Thyroid gland (tissue), 4 donors: ENCODE measurements around the gene FAM124A.

ENCODE experiments used
- POLR2A ChIP-seq, 2 donors: fragments of 450-650 bp; IDR thresholded peaks; one replicate each; pipeline ENCODE4 v1.6.1; 2017; ENCODE audit warnings: antibody characterized with exemption in 2 of 2, mild to moderate bottlenecking in 2 of 2, moderate library complexity in 1 of 2
- TF ChIP-seq, protein P1 (sequence below), 6 experiments: fragments of 200-600 bp in 3 of 6; fragments of 450-650 bp in 3 of 6; sonication (generic) in 3 of 6; IDR thresholded peaks; one replicate each; pipeline ENCODE4 v1.5.1; 2016 to 2019; ENCODE audit warnings: antibody characterized with exemption in 6 of 6, mild to moderate bottlenecking in 2 of 6, inconsistent platforms in 1 of 6, moderate library complexity in 1 of 6

DNA sequence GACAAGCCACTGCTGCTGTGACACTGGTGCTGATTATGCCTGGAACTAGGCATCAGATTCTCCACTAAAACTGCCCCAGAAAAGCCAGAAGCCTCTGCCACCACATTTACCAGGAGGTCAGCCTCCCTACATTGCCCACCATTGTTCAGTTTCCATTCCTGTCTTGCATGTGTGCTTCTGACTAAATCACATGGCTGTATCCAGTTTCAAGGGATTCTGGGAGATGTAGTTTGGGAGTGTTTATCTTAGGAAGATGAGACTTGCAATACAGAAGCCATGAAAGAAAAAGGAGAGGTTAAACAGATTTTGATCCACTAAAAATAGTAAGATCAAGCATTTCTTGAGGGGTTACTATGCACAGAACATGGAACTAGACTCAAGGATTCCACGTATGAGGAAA is 76.6 kb downstream of the FAM124A start:
- TF ChIP-seq, protein P1, sequence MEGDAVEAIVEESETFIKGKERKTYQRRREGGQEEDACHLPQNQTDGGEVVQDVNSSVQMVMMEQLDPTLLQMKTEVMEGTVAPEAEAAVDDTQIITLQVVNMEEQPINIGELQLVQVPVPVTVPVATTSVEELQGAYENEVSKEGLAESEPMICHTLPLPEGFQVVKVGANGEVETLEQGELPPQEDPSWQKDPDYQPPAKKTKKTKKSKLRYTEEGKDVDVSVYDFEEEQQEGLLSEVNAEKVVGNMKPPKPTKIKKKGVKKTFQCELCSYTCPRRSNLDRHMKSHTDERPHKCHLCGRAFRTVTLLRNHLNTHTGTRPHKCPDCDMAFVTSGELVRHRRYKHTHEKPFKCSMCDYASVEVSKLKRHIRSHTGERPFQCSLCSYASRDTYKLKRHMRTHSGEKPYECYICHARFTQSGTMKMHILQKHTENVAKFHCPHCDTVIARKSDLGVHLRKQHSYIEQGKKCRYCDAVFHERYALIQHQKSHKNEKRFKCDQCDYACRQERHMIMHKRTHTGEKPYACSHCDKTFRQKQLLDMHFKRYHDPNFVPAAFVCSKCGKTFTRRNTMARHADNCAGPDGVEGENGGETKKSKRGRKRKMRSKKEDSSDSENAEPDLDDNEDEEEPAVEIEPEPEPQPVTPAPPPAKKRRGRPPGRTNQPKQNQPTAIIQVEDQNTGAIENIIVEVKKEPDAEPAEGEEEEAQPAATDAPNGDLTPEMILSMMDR (IDR thresholded peaks at IDR 0.05): no peak
- TF ChIP-seq POLR2A (IDR thresholded peaks at IDR 0.05): no peak
